ENCODE results near the gene NDUFS8. TPM values are rescaled to one million over a fixed set of nuclear protein-coding genes. Genes with fewer than 3 reads are reported as not detected.
A peak's percentile ranks its signal among the peaks of the same experiment; 100 is the strongest.

The NDUFS8 gene
- total and polyA plus RNA-seq, 4 donors, result 75.0 to 203 (median 152) TPM

GRCh38 chr11:68009391-68010089 is 20.9 kb upstream of the NDUFS8 start:
- Histone ChIP-seq H3K27ac (ENCODE audit: low read depth, low read length) (peak overlapping the region; percentile 64), H3K36me3 (ENCODE audit: control insufficient read depth, insufficient read depth, low read length) (peaks cover 5% of the 10 kb centered on the region), H3K9me3 (ENCODE audit: control insufficient read depth, insufficient read depth, low read length) (no peaks in the 10 kb centered on the region), H3K27me3 (ENCODE audit: control insufficient read depth, insufficient read depth, low read length) (no peaks in the 10 kb centered on the region), H3K4me3 (ENCODE audit: low read depth, low read length) (no peak overlapping the region), H3K4me1 (ENCODE audit: control insufficient read depth, insufficient read depth, low read length) (peaks cover 73% of the 10 kb centered on the region)
- WGBS (ENCODE audit: insufficient coverage), result 71% methylated on average over 7 of the region's 12 CpGs
- peak in 1 of 6 donors; percentile 32 for DNase-seq (ENCODE audit: low read depth in 4 of 6, low spot score in 6 of 6)

DNA sequence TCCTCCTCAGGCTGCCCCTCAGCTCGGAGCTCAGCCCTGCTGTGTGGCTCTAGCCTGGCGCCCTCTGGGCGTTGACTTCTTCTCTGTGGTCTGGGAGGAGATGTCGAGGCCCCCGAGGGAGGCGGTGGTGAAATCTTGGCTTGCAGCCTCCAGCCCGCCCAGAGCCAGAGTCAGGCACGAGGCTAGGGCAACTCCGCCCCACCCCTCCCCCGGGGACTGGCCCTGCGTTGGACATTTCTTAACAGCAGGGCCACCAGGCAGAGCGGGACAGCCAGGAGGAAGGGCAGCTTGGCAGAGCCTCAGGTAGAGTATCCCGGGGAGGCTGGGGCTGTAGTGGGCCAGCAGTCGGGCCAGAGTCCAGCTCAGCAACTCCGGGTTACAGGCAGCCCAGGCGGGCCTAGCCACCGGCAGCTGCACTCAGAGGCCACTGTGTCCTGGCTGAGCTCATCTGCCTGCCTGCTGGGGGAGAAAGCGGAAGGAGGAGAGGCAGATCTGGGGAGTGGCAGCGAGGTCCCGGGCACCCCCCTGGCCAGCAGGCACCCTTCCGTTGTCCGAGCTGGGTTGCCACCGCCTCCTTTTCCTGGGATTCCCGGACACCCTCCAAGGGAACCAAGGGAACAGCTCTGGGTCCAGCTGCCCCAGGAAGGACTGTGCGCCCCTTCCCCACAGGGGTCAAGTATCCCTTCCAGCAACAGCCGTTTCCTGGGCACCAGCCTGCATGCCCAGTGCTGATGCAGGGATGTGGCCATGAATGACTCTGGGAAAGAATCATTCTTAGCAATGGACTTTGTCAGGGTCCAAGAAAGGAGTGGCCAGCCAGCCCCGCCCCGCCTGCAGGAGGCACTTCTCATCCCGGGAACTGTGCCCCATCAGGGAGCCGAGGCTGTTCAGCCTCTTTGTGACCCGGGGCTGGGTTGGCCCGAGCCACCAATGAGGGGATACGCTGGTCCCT is 20.1 kb upstream of the NDUFS8 start, which contains the start of gene ALDH3B1:
Gene ALDH3B1 (plus strand): TSS at position 238 of the 952 bp plus-strand sequence. CDS start 4,971 bp downstream, outside the sequence.
- peak; percentile 38 to 87 (median 64) for DNase-seq (ENCODE audit: low read depth in 4 of 6, low spot score in 6 of 6)
- Histone ChIP-seq H3K4me1 (ENCODE audit: control insufficient read depth, insufficient read depth, low read length) (peaks cover 78% of the 10 kb centered on the region), H3K36me3 (ENCODE audit: control insufficient read depth, insufficient read depth, low read length) (peaks cover 5% of the 10 kb centered on the region), H3K4me3 (ENCODE audit: low read depth, low read length) (no peak within 1 kb of the TSS), H3K9me3 (ENCODE audit: control insufficient read depth, insufficient read depth, low read length) (no peaks in the 10 kb centered on the region), H3K27me3 (ENCODE audit: control insufficient read depth, insufficient read depth, low read length) (no peaks in the 10 kb centered on the region), H3K27ac (ENCODE audit: low read depth, low read length) (peak within 1 kb of the TSS; percentile 64)
- WGBS (ENCODE audit: insufficient coverage), result 19% methylated on average over 32 of the region's 33 CpGs

- Histone ChIP-seq H3K4me1 (ENCODE audit: control insufficient read depth, insufficient read depth, low read length) (peaks cover 81% of the 10 kb centered on the region), H3K27me3 (ENCODE audit: control insufficient read depth, insufficient read depth, low read length) (no peaks in the 10 kb centered on the region), H3K4me3 (ENCODE audit: low read depth, low read length) (no peak overlapping the region), H3K27ac (ENCODE audit: low read depth, low read length) (peak overlapping the region; percentile 64), H3K9me3 (ENCODE audit: control insufficient read depth, insufficient read depth, low read length) (no peaks in the 10 kb centered on the region), H3K36me3 (ENCODE audit: control insufficient read depth, insufficient read depth, low read length) (peaks cover 5% of the 10 kb centered on the region)
- 69% methylated on average over 14 of the region's 16 CpGs for WGBS (ENCODE audit: insufficient coverage)
- DNase-seq (ENCODE audit: low read depth in 4 of 6, low spot score in 6 of 6), result no peak
These were observed 19.2 kb upstream of the NDUFS8 start for GRCh38 chr11:68011051-68011943.

DNA sequence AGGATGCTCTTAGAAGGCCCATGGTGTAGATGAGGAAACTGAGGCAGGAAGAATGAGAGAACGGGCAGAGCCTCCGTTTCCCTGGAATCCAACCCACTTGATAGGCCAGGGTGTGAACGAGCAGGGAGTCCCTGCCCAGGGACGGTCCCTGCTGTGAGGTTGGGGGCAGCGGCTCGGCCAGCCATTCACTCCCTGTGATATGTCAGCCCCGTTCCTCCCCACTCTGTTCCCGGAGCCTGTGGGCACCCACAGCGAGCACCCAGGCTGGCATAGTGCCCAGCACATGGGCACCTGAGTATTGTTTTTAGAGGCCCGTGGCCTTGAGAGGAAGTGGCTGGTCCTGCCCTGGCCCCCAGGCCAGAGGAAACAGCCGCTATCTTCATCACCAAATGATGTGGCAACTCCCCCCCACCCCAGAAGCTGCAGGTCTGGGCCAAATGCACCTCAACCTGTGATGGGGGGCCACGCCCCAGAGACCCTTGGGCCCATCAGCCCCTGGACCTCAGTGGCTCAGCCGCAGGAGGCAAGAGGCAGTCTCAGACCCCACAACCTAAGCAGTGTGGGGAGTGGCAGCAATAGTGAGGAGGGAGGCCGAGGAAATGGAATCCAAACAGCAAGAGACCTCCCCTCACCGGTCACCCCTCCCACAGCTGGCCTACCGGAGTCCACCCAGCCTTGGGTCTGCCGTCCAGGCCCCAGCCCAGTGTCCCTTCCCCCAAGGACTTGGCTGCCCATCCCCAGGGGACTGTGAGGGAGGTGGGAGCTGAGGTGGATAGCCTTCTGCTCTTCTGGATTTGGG is 18.2 kb upstream of the NDUFS8 start:
- H3K36me3 ChIP-seq (ENCODE audit: control insufficient read depth, insufficient read depth, low read length), result peaks cover 5% of the 10 kb centered on the region
- DNase-seq (ENCODE audit: low read depth in 4 of 6, low spot score in 6 of 6), result no peak
- H3K4me3 ChIP-seq (ENCODE audit: low read depth, low read length), result no peak overlapping the region
- H3K27me3 ChIP-seq (ENCODE audit: control insufficient read depth, insufficient read depth, low read length), result no peaks in the 10 kb centered on the region
- 85% methylated on average over 10 of the region's 17 CpGs for WGBS (ENCODE audit: insufficient coverage)
- H3K27ac ChIP-seq (ENCODE audit: low read depth, low read length), result no peak overlapping the region
- H3K9me3 ChIP-seq (ENCODE audit: control insufficient read depth, insufficient read depth, low read length), result no peaks in the 10 kb centered on the region
- H3K4me1 ChIP-seq (ENCODE audit: control insufficient read depth, insufficient read depth, low read length), result peaks cover 90% of the 10 kb centered on the region

- peak in 5 of 6 donors; percentile 38 to 82 (median 64) for DNase-seq (ENCODE audit: low read depth in 4 of 6, low spot score in 6 of 6)
- Histone ChIP-seq H3K4me1 (ENCODE audit: control insufficient read depth, insufficient read depth, low read length) (peaks cover 93% of the 10 kb centered on the region), H3K36me3 (ENCODE audit: control insufficient read depth, insufficient read depth, low read length) (peaks cover 2% of the 10 kb centered on the region), H3K4me3 (ENCODE audit: low read depth, low read length) (no peak overlapping the region), H3K9me3 (ENCODE audit: control insufficient read depth, insufficient read depth, low read length) (no peaks in the 10 kb centered on the region), H3K27ac (ENCODE audit: low read depth, low read length) (peak overlapping the region; percentile 47), H3K27me3 (ENCODE audit: control insufficient read depth, insufficient read depth, low read length) (no peaks in the 10 kb centered on the region)
- 20% methylated on average over 6 of the region's 16 CpGs for WGBS (ENCODE audit: insufficient coverage)
These were observed 17.5 kb upstream of the NDUFS8 start for GRCh38 chr11:68012843-68013610.

DNA sequence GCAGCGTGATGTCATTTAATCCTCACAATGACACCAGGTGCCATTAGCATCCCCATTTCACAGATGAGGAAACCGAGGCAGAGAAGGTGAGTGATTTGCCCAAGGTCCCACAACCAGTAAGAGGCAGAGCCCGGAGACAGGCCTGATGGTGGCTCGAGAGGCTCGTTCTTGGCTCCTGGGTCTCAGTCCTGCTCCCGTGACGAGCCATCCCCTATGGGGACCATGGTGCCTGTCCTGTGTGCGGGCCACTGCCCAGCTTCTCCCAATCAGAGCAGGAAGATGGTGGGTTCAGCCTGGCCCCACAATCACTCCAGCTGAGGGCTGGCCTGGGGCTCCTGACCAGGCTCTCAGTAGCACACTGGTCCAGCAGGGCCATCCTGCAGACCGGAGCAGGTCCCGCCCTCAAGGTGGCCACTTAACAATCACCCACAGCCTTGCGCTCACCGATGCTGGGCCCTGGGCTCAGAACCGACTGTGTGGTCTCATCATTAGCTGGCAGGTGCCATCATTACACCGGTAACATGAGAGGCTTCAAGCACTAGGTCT is 16.8 kb upstream of the NDUFS8 start:
- Histone ChIP-seq H3K36me3 (ENCODE audit: control insufficient read depth, insufficient read depth, low read length) (peaks cover 2% of the 10 kb centered on the region), H3K27me3 (ENCODE audit: control insufficient read depth, insufficient read depth, low read length) (no peaks in the 10 kb centered on the region), H3K4me1 (ENCODE audit: control insufficient read depth, insufficient read depth, low read length) (peaks cover 86% of the 10 kb centered on the region), H3K9me3 (ENCODE audit: control insufficient read depth, insufficient read depth, low read length) (no peaks in the 10 kb centered on the region), H3K4me3 (ENCODE audit: low read depth, low read length) (no peak overlapping the region), H3K27ac (ENCODE audit: low read depth, low read length) (peak overlapping the region; percentile 47)
- 83% methylated on average over 13 of the region's 14 CpGs for WGBS (ENCODE audit: insufficient coverage)
- no peak for DNase-seq (ENCODE audit: low read depth in 4 of 6, low spot score in 6 of 6)

- H3K36me3 ChIP-seq (ENCODE audit: control insufficient read depth, insufficient read depth, low read length), result peaks cover 2% of the 10 kb centered on the region
- 59% methylated on average over 9 of the region's 16 CpGs for WGBS (ENCODE audit: insufficient coverage)
- H3K4me3 ChIP-seq (ENCODE audit: low read depth, low read length), result no peak overlapping the region
- no peak for DNase-seq (ENCODE audit: low read depth in 4 of 6, low spot score in 6 of 6)
- no peaks in the 10 kb centered on the region for H3K9me3 ChIP-seq (ENCODE audit: control insufficient read depth, insufficient read depth, low read length)
- peaks cover 80% of the 10 kb centered on the region for H3K4me1 ChIP-seq (ENCODE audit: control insufficient read depth, insufficient read depth, low read length)
- no peak overlapping the region for H3K27ac ChIP-seq (ENCODE audit: low read depth, low read length)
- H3K27me3 ChIP-seq (ENCODE audit: control insufficient read depth, insufficient read depth, low read length), result no peaks in the 10 kb centered on the region
These were observed 16.1 kb upstream of the NDUFS8 start for GRCh38 chr11:68014157-68014946.
